GM19025 (cell line): ENCODE data around the gene RALGPS1.

Experiments
- ATAC-seq: cut with Tn5 transposase; IDR thresholded peaks from one replicate; pipeline ENCODE4 v1.9.1; 2021; ENCODE audit warnings: mild to moderate bottlenecking, low read depth, moderate library complexity; ENCODE audit not compliant: unreplicated experiment

The RALGPS1 gene

DNA sequence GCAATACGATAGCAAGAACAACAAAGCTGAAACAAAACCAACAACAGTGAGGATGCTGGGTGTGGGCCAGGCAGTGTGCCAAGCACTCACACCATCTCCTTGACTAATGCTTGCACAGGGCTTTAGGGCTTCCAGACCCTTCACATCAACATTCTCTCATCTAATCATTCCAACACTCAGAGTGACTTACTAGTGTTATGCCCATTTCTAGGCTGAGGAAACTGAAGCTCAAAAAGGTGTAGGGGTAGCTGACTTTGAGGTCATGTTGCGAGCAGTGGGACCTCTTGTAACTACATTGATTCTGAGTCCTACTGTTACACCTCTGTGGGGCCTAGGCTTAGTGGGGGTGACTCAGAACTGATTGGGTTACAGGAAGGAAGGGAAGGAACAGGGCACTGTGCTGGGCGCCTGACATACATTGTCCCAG lies 198.2 kb downstream of the RALGPS1 start:
- no peak for ATAC-seq

DNA sequence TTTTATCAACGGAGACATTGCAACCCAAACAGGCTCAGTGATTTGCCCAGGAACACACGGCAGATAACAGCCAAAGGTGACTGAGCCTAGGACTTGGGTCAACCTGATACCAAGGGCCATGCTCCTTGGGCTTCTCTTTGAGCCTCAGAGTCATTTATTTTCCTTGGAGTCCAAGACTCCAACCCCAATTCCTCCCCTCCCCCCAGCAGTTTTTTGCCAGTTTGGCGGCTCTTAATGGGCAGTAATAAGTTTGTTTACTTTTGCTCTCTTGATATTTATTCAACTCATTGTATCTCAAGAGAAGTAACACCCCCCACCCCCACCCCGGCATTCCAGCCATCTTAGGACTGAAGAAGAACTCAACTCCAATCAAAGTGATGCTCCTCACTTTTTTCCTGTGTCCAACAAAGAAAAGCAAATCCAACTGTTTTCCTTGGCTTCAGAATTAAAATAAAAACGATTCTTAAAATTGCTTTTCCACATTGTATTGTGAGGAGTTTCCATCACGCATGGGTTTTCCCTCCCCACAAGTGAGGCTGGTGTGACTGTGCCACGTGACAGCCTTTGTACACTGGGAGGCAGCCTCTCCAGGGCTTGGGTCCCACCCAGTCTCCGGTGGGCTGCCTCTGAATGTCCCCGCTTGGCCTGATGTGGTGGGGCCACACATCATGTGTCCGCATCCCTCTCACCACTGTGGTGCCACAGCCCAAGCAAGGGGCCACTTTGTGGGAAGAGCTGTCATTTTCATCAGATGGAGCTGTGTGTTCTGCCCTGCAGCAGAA lies 198.8 kb downstream of the RALGPS1 start:
- no peak for ATAC-seq

DNA sequence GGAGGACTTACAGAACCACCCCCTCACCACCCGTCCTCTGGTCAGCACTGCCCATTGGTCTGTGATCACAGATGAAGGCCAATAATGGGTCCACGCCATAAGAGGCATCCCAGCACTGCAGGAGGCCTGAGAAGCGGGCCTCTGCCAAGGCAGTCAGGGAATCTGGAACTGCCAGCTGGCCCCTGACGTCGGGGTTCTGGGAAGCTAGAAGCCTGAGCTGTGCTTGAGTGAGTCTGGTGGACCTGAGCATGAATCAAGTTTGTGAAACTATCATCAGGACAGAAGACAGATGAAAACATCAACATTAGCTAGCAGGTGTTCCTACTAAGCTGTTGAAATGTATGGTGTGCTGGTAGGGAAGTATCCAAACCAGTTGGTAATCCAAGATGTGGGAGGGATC lies 200.0 kb downstream of the RALGPS1 start:
- ATAC-seq = no peak

DNA sequence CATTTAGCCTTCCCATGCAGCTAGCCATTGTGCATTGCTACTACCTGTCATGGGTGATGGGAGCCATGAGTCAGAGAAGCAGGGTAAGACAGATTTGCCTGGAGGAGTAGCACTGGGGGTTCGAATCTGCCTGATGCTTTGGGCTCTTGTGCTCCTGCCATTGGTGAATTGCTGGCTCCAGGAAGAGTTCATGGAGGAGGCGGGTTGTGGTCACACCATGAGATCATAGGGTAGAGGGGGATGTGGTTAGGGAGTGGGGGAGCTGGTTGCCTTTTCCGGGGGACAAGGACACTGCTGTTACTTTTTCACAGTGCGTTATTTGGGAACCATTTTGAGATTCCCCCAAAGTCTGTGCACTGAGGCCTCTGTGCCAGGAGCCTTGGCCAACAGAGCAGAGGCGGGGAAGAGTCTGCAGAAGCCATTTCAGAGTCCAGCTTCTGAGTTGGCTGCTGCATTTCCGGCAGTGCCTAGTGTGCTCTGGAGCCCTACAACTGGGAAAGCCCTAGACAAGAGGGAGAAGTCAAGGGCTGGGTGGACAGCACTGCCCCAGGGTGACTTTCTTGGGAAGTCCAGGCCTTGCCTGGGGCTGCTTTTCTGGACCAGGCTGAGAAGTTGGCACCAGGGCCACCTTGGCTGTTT lies 201.6 kb downstream of the RALGPS1 start:
- ATAC-seq = no peak

DNA sequence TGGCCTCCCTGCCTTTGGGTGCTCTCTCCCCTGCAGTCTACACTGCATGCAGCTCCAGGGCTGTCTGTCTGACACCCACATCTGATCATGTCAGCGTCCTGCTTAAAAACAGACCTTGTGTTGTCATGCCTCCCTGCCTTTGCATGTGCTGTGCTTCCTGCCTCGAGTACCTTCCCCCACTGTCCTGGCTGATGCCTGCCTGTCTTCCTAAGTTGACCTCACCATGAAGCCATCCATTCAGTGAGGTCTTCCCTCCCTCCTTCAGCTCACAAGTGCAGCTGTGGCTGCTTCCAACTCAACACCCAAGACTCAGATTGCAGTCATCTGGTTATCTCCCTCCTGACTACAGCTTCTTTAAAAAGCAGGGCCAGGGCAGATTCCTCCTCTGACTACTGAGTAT lies 202.4 kb downstream of the RALGPS1 start:
- ATAC-seq = no peak

DNA sequence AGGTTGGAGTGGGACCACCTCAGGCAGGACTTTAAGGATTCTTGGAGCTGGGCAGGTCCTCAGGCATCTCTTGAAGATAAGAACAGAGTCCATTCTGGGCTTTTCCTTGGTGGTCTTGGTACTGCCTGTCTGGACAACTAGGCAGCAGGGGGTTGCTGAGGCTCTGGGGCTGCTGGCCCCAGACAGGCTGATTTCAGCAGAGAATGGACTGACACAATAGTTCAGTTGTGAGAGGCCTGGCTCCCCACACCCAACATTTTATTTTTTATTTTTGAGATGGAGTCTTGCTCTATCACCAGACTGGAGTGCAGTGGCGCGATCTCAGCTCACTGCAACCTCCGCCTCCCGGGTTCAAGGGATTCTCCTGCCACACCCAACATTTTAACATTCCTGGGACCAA lies 203.2 kb downstream of the RALGPS1 start:
- ATAC-seq = no peak

DNA sequence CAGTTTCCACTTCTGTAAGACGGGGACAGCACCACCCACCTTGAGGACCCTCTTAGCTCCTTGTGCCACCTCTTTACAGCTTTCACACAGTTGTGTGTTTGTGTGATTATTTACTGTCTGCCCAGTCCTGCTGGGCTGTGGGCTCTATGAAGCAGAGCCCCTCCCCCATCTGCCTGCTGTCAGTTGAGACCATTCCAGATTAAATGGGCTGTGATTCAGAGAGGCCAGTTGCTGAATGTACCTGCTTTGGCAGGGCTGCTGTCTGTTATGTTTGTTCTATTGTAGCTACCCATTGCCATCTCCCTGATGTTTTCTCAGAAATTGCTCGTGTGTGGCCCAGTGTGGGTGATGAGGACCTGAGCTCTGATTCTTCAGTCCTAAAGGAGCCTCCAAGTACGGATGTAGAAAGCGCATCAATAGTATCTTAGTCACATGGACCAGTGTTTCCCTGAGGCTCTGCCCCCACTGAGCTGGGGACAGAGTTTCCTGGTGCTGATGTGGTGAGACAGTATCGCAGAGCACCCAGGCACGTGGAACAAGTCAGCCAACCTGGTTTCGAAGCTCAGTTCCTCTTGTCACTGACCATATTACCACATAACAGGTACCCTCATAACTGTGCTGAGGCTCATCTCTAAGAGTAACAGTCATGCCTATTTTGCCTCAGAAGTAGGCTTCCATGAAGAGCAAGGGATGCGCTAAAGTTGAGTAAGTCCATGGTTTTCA lies 204.2 kb downstream of the RALGPS1 start:
- ATAC-seq = no peak

DNA sequence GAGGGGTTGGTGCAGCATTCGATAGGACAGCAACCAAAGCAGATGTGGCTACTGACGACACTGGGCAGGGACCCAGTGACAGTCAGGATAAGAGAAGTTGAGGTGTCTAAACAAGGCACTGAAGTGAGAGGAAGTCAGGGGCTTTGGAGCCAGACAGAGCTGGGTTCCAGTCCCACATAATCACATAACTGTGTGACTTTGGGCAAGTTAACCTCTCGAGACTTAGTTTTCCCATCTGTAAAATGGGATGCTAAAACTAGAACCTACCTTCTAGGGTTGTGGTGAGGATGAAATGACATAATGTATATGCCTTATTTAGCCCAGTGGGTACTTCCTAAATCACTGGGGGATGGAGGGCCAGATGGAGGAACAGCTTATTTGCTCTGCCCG lies 204.7 kb downstream of the RALGPS1 start:
- no peak for ATAC-seq

DNA sequence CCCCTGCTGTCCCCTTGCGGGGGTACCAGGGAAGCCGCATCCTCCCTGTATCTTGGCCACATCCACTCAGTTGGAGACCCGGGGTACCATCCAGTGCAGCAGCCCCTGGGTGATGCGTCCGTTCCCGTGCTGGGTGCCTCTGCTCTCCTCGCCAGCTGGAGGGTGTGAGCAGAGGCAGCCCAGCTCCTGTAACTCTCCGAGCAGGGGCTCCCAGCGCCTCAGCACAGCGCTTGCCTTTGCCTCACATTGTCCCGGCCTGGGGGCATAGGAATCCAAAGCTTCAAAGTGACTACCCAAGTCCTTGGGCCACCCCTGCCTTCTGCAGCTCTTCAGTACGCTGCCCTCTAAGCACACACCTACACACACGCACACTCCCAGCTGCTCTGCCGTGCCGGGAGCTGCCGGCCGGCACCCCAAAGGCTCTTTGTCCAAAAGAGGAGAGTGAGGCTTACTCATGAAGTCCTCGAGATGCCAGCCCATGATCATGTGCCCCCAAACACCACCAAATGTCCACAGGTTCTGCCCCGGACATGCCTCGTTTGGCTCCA lies 207.1 kb downstream of the RALGPS1 start:
- no peak for ATAC-seq

DNA sequence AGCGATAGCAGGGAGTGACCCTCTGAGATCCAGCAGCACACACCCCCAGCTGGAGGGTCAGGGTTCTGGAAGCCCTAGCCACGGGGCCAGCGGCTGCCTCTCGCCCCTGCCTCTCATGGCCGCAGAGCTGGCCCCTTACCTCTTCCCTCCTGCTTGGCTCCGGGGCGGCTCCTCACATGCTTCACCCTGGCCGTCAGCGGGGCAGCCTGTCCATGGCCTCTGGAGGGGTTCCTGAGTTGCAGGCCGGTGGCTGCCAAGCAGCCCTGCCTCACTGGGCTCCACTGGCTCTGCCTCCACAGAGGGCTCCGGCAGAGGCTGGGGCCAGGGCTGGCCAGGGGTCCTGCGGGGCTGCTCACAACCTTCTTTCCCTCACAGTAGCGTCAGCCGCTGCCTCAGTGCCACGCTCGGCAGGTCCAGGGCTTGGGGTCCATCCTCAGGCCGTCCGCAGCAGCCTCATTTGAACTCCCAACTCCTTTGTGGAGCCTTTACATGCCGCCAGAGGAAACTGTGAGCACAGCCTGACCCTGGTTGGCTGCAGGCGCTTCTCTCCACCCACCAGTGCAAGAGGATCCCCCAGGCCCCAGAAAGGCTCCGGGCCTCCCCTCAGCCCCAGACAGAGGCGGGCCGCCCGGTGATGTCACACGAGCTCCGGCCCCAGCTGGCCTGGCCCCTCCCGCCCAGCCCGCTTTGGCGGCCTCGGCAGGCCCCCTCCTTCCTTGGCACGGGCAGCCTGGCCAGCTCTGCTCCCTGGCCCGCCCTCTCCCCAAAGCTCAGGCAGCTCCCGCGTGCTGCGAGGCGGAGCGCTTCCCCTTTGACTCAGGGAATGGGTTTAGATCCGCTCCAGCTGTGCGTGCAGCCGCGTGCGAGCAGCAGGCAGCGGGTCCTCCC lies 207.8 kb downstream of the RALGPS1 start, which contains the start of gene ANGPTL2:
ANGPTL2 (minus strand) TSS at position 460 of the 888 bp plus-strand sequence. CDS start 13,904 bp downstream, outside the sequence.
- ATAC-seq = no peak

DNA sequence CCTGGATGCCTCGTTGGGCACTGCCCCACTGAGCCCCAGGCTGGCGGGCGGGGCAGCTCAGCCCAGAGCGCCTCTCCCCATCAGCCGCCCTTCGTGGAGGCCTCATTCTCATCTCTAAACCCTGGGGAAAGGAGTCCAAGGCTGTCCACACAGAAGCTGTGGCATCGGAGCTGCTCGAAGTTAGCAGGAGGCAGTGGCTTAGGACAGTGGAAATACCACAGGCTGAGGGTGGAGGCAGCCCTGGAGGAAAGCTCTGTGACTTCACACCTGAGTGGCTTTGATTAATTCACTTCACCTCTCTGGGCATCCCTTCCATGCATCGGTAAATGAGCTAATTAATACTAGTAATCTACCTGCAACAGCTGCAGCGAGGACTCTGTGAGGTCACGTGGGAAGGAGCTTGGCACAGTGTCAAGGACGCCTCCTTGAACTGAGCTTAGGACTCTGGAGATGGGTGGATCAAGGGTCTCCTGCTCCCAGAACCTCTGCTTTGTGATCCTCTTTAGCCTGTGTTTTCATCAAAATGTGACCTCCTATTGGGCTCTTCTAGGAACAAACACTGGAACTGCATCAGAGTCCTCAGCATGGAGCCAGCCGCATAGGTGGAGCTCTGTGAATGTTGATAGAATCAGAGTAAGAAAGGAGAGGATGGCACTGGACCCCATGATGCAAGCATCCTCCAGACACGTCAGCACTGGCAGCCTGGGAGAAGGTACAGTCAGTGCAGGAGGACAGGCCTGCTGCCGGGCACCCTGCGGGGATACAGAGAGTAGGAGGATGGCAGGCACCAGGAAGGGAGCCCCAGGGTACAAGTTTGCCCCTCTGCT lies 208.7 kb downstream of the RALGPS1 start:
- ATAC-seq = no peak

DNA sequence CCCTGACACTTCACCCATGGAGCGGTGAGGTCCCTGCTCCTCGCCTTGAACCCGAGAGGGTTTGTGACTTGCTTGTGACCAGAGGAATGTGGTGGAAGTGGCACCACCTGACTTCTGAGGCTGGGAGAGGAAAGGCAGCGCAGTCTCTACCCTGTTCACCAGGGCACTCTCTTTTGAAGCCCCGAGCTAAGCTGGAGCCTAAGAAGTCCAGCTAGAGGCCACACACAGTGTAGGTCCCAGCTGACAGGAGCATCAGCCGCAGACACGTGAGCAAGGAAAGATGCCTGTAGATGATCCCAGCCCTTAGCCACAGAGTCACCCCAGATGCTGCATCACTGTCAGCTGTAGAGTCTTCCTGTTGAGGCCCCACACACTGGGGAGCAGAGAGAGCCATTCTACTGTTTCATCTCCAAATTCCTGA lies 209.5 kb downstream of the RALGPS1 start:
- ATAC-seq = no peak

DNA sequence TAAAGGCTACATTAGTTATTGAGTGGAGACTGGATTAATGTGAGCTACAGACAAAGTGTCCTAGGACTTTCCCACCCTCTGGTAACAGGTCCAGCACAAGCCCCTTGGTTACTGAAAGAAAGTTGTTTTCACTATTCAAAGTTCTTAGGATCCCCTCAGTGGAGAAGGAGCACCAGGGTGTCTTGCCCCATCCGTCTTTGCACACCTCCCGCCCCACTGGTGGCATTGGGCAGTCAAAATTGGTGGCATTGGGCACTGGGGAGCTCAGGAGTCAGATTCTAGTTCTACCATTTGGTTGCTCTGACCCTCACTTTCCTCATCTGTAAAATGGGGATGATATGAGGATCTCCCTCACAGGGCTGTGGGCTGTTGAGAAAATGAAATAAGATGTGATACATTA lies 210.2 kb downstream of the RALGPS1 start:
- ATAC-seq = no peak

DNA sequence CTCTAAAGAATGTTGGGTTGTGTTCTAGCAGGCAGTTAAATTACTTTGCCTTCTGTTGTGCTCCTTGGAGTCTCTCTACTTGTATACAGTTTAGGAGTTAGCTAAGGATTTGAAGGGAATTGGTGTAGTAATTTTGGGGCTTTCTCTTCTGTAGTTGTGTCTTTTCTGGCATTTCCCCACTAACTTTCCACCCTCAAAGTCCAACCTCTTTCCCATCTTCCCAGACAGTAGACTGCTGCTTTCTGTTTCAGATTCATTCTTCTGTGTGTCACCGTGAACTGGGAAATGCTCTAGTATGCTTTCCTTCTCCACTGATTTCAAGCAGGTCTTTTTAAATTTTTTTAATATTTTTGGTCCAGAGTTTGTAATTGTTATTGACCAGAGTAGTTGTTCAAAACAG lies 212.4 kb downstream of the RALGPS1 start:
- ATAC-seq = no peak

DNA sequence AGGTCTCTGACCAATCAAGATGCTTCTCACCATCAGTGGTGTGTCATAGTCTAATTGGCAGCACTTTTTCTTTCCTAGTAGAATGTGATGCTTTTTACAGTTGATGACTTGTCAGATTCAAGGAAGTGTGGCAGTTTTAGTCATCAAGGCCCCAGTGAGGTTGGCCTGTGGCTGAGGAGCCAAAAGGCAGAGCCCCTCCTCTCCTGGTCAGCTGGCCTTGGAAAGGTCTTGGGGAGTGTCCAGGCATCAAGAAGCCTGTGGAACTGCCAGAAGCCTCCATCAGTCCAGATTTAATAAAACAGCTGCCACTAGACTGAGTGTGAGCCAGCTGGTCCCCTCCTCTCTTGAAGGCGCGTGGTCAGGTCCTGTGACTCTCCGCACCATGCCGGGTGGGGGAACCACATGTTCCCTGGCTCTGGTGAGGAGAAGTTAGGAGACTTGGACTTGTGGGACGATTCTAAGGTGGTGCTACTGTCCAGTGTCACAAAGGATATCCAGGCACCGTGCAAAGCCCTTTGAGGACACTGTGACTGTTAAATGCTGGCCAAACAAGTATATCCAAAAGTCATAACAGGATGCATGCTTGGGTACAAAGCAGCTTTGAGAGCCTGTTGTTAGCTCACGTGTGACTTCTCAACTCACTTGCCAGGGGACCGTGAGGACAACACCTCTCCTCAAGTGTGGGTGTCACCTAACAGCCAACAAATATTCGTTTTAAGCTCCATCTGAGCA lies 213.9 kb downstream of the RALGPS1 start:
- no peak for ATAC-seq

DNA sequence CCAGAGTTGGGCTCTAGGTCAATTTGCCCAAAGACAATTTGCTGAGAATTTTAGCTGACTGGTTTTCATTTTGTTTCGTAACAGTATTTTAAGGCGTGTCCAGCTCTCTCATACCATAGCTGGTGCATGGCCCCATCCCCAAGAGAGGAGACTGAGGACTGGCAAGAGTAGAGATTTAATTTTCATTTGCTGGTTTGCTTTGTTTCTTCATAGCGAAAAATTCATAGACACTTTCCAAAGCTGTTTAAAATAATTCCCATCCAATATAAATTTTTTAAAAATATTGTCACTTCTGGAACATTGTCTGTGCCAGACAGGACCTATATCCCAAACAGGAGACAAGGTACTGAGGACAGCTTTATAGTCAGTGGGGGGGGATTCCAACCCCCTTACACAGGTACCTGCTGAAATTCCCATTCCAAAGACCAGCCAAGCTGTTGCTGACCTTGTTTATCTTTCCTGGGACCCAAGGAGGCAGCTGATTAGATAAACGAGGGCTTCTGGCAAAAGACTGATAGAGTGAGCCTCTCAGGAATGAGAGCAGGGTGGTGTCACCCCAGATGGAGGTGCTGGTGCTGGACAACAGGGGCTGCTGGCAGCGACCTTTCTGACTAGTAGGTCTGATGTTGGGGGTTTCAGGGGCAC lies 214.6 kb downstream of the RALGPS1 start:
- no peak for ATAC-seq

DNA sequence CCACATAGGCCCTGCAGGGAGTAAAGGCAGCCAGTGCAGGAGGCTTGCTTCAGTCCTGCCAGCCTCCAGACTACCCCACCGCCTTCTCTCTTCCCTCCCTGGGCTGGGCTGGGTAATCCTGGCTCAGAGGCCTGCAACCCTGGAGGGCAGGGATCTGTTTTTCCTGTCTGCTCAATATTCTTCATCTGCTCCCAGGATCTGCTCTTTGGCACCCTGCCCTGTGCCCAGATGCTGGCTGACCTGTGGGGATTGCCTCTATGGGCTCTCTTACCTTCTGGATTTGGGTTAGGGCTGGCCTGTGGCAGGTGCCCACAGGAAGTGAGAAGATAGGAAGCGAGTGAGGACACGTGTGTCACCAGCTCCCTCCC lies 215.1 kb downstream of the RALGPS1 start:
- ATAC-seq = no peak

DNA sequence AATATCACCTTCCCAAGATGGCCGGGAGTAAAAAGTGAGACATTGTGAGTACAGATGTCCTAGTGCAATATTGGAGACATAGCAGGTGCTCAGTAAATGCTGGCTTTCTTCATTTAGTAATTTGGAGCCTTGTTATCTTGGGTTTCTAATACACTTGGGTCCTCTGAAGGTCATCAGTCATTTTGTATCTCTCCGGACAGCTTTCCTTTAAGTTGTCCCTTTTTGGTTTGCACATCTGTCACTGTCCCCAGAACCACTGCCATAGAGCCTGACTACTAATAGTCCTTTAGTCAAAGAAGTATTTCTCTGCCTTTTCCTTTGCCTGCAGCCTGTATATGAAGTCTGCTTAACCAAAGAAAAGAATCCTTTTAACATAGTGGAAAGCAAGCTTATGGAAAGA lies 215.7 kb downstream of the RALGPS1 start:
- ATAC-seq = no peak
